ENCODE results near the gene ATXN7L1. TPM values are rescaled to one million over a fixed set of nuclear protein-coding genes. Genes with fewer than 3 reads are reported as not detected.

Gene ATXN7L1
- polyA plus RNA-seq, 1 experiment = 2.7 TPM

- Histone ChIP-seq H3K27me3 (ENCODE audit: control insufficient read depth, insufficient read depth, low read length) (no peaks in the 10 kb centered on the region), H3K36me3 (ENCODE audit: control insufficient read depth, insufficient read depth, low read length) (no peaks in the 10 kb centered on the region; the same call in 1 of the 2 replicates), H3K4me3 (ENCODE audit: low read depth, low read length) (no peak overlapping the region)
- no peak for TF ChIP-seq CTCF (IDR thresholded peaks at IDR 0.05; ENCODE audit: insufficient read depth, low read depth, low read length)
- ChIA-PET POLR2A (no interaction called here), CTCF (no interaction called here)
- no peak for DNase-seq (ENCODE audit: low read depth)
Observed at GRCh38 chr7:105820363-105821066, 55.9 kb downstream of the ATXN7L1 start.

- CTCF ChIA-PET = interaction anchor here (1.2 kb wide), 1 partner anchor 10 kb away, joined by 3 read pairs; no protein-coding TSS in a partner anchor
- no peaks in the 10 kb centered on the region; the same call in 1 of the 2 replicates for H3K36me3 ChIP-seq (ENCODE audit: control insufficient read depth, insufficient read depth, low read length)
- POLR2A ChIA-PET = no interaction called here
- H3K27me3 ChIP-seq (ENCODE audit: control insufficient read depth, insufficient read depth, low read length) = no peaks in the 10 kb centered on the region
- no peak for DNase-seq (ENCODE audit: low read depth)
- no peak overlapping the region for H3K4me3 ChIP-seq (ENCODE audit: low read depth, low read length)
- TF ChIP-seq CTCF (IDR thresholded peaks at IDR 0.05; ENCODE audit: insufficient read depth, low read depth, low read length) = no peak
Observed at GRCh38 chr7:105819559-105819958, 56.8 kb downstream of the ATXN7L1 start.

GRCh38 chr7:105816954-105817615 lies 59.3 kb downstream of the ATXN7L1 start:
- TF ChIP-seq CTCF (IDR thresholded peaks at IDR 0.05; ENCODE audit: insufficient read depth, low read depth, low read length) = no peak
- DNase-seq (ENCODE audit: low read depth) = no peak
- H3K4me3 ChIP-seq (ENCODE audit: low read depth, low read length) = no peak overlapping the region
- ChIA-PET CTCF (interaction anchor here (0.8 to 0.9 kb wide), 2 partner anchors 31 to 160 kb away, joined by 3 read pairs; no protein-coding TSS in a partner anchor), POLR2A (no interaction called here)
- no peaks in the 10 kb centered on the region; the same call in 1 of the 2 replicates for H3K36me3 ChIP-seq (ENCODE audit: control insufficient read depth, insufficient read depth, low read length)
- H3K27me3 ChIP-seq (ENCODE audit: control insufficient read depth, insufficient read depth, low read length) = no peaks in the 10 kb centered on the region

GRCh38 chr7:105816266-105816843 lies 60.0 kb downstream of the ATXN7L1 start:
- Histone ChIP-seq H3K4me3 (ENCODE audit: low read depth, low read length) (no peak overlapping the region), H3K27me3 (ENCODE audit: control insufficient read depth, insufficient read depth, low read length) (no peaks in the 10 kb centered on the region), H3K36me3 (ENCODE audit: control insufficient read depth, insufficient read depth, low read length) (no peaks in the 10 kb centered on the region; the same call in 1 of the 2 replicates)
- CTCF ChIA-PET = interaction anchor here (0.8 to 0.9 kb wide), 2 partner anchors 30 to 159 kb away, joined by 3 read pairs; no protein-coding TSS in a partner anchor
- POLR2A ChIA-PET = interaction anchor here (1.3 kb wide), 1 partner anchor 10 kb away, joined by 3 read pairs; no protein-coding TSS in a partner anchor
- no peak for DNase-seq (ENCODE audit: low read depth)
- no peak for TF ChIP-seq CTCF (IDR thresholded peaks at IDR 0.05; ENCODE audit: insufficient read depth, low read depth, low read length)

GRCh38 chr7:105815576-105815975 lies 60.8 kb downstream of the ATXN7L1 start:
- no peaks in the 10 kb centered on the region for H3K27me3 ChIP-seq (ENCODE audit: control insufficient read depth, insufficient read depth, low read length)
- H3K36me3 ChIP-seq (ENCODE audit: control insufficient read depth, insufficient read depth, low read length) = no peaks in the 10 kb centered on the region; the same call in 1 of the 2 replicates
- ChIA-PET CTCF (interaction anchor here (0.9 to 1.1 kb wide), 2 partner anchors 9 to 12 kb away, joined by 3 to 4 read pairs; no protein-coding TSS in a partner anchor), POLR2A (interaction anchor here (1.3 kb wide), 1 partner anchor 9 kb away, joined by 3 read pairs; no protein-coding TSS in a partner anchor)
- TF ChIP-seq CTCF (IDR thresholded peaks at IDR 0.05; ENCODE audit: insufficient read depth, low read depth, low read length) = no peak
- no peak for DNase-seq (ENCODE audit: low read depth)
- no peak overlapping the region for H3K4me3 ChIP-seq (ENCODE audit: low read depth, low read length)

All from BJ (cell line).